ENCODE data around the gene HSD17B1. TPM values are rescaled to one million over a fixed set of nuclear protein-coding genes. Genes with fewer than 3 reads are reported as not detected.
A peak's percentile ranks its signal among the peaks of the same experiment; 100 is the strongest.

HSD17B1 gene
- total RNA-seq, 4 donors from 2014 or later = 0.33 to 0.66 (median 0.47) TPM; not detected in 1

GRCh38 chr17:42526031-42526444, 26.7 kb upstream of the HSD17B1 start:
- intact Hi-C loops (cut with DNase I; ENCODE audit: low total_unique reads) = loop anchor here (5.0 kb wide), 1 partner anchor 104 kb away; the partner anchor contains the start of gene CAVIN1

GRCh38 chr17:42527932-42528331, 24.8 kb upstream of the HSD17B1 start:
- Histone ChIP-seq H3K4me1 (peaks cover 29 to 31% of the 10 kb centered on the region in 2 donors), H3K9me3 (no peaks in the 10 kb centered on the region), H3K27ac (peak overlapping the region; percentile 77 to 89 (median 86)), H3K36me3 (no peaks in the 10 kb centered on the region), H3K27me3 (no peaks in the 10 kb centered on the region), H3K4me3 (no peak overlapping the region)
- no peak for DNase-seq
- intact Hi-C loops (cut with DNase I; ENCODE audit: low total_unique reads) (loop anchor here (1.0 to 5.0 kb wide), 2 partner anchors 106 to 206 kb away; partner anchors contain the start of gene CAVIN1), in situ Hi-C loops (cut with MboI; ENCODE audit: low sequenced_read_pairs in 4 of 4) (loop anchor here in 3 of 4 donors (5.0 to 10.0 kb wide), 2 partner anchors 113 to 206 kb away; no protein-coding TSS in a partner anchor)
- no peak for ATAC-seq
- TF ChIP-seq POLR2A (IDR thresholded peaks at IDR 0.05) (no peak), CTCF (IDR thresholded peaks at IDR 0.05 in 4 of 5, conservative IDR thresholded peaks at IDR 0.05 in 1 of 5) (no peak)

More at GRCh38 chr17:42526031-42526444, 26.7 kb upstream of the HSD17B1 start:
- Histone ChIP-seq H3K27me3 (no peaks in the 10 kb centered on the region), H3K4me3 (no peak overlapping the region), H3K36me3 (peaks cover 0 to 14% of the 10 kb centered on the region in 2 donors), H3K4me1 (peaks cover 44 to 50% of the 10 kb centered on the region in 2 donors), H3K27ac (peak overlapping the region; percentile 77 to 89 (median 86)), H3K9me3 (no peaks in the 10 kb centered on the region)
- in situ Hi-C loops (cut with MboI; ENCODE audit: low sequenced_read_pairs in 4 of 4) = loop anchor here in 3 of 4 donors (5.0 to 10.0 kb wide), 2 partner anchors 111 to 204 kb away; no protein-coding TSS in a partner anchor
- DNase-seq (peak in 1 of 2 donors; percentile 54), ATAC-seq (peak; percentile 28 to 31)
- TF ChIP-seq POLR2A (IDR thresholded peaks at IDR 0.05) (no peak), CTCF (IDR thresholded peaks at IDR 0.05 in 4 of 5, conservative IDR thresholded peaks at IDR 0.05 in 1 of 5) (no peak)

- no peaks in the 10 kb centered on the region for H3K27me3 ChIP-seq
- no peak for ATAC-seq
- TF ChIP-seq POLR2A (IDR thresholded peaks at IDR 0.05) = no peak
- TF ChIP-seq CTCF (IDR thresholded peaks at IDR 0.05 in 4 of 5, conservative IDR thresholded peaks at IDR 0.05 in 1 of 5) = no peak
- H3K4me3 ChIP-seq = no peak overlapping the region
- no peaks in the 10 kb centered on the region for H3K9me3 ChIP-seq
- no peak overlapping the region for H3K27ac ChIP-seq
- in situ Hi-C loops (cut with MboI; ENCODE audit: low sequenced_read_pairs in 4 of 4) = loop anchor here in 3 of 4 donors (5.0 to 10.0 kb wide), 2 partner anchors 114 to 207 kb away; no protein-coding TSS in a partner anchor
- H3K36me3 ChIP-seq = no peaks in the 10 kb centered on the region
- intact Hi-C loops (cut with DNase I; ENCODE audit: low total_unique reads) = loop anchor here (5.0 kb wide), 1 partner anchor 107 kb away; the partner anchor contains the start of gene CAVIN1
- H3K4me1 ChIP-seq = peaks cover 29% of the 10 kb centered on the region in 2 donors
- DNase-seq = no peak
Observed at GRCh38 chr17:42529061-42529460, 23.7 kb upstream of the HSD17B1 start.

GRCh38 chr17:42530952-42531454, 21.7 kb upstream of the HSD17B1 start:
- in situ Hi-C loops (cut with MboI; ENCODE audit: low sequenced_read_pairs in 4 of 4) (no loop called here), intact Hi-C loops (cut with DNase I; ENCODE audit: low total_unique reads) (no loop called here)
- Histone ChIP-seq H3K27ac (peak overlapping the region in 2 of 4 donors; percentile 86 to 94), H3K27me3 (no peaks in the 10 kb centered on the region), H3K4me1 (peaks cover 22 to 27% of the 10 kb centered on the region in 2 donors), H3K4me3 (no peak overlapping the region), H3K9me3 (no peaks in the 10 kb centered on the region), H3K36me3 (no peaks in the 10 kb centered on the region)
- DNase-seq (no peak), ATAC-seq (no peak)
- TF ChIP-seq CTCF (IDR thresholded peaks at IDR 0.05 in 4 of 5, conservative IDR thresholded peaks at IDR 0.05 in 1 of 5) = no peak
- TF ChIP-seq POLR2A (IDR thresholded peaks at IDR 0.05) = no peak
